NCI-H2081 treated with DMSO at 0.1 percent for 48 hours (cell line): Measurements from ENCODE around the gene SIRT6.
A peak's percentile ranks its signal among the peaks of the same experiment; 100 is the strongest.
"Not testable (repeated sequence)": the region's sequence is repeated elsewhere in the genome, so short reads cannot be mapped to it uniquely, and the experiment has no call there.

Experiments
- DNase-seq: peaks from one replicate; lab custom pipeline; 2025; lab: John Stamatoyannopoulos, UW

SIRT6 gene

GRCh38 chr19:4174213-4174894 is 8.0 kb downstream of the SIRT6 start:
- DNase-seq = no peak

- DNase-seq = no peak
These were observed 8.7 kb downstream of the SIRT6 start for GRCh38 chr19:4173479-4174212.

GRCh38 chr19:4172861-4173473 is 9.4 kb downstream of the SIRT6 start:
- no peak for DNase-seq

GRCh38 chr19:4171676-4172075 is 10.7 kb downstream of the SIRT6 start:
- no peak for DNase-seq

GRCh38 chr19:4164262-4164661 is 18.1 kb downstream of the SIRT6 start:
- no peak for DNase-seq

- no peak for DNase-seq
These were observed 20.8 kb downstream of the SIRT6 start for GRCh38 chr19:4161415-4162077.

GRCh38 chr19:4157971-4158370 is 24.4 kb downstream of the SIRT6 start:
- DNase-seq = not testable (repeated sequence)

GRCh38 chr19:4157164-4157563 is 25.2 kb downstream of the SIRT6 start:
- no peak for DNase-seq

- DNase-seq = no peak
These were observed 27.6 kb downstream of the SIRT6 start for GRCh38 chr19:4154571-4155312.

GRCh38 chr19:4152241-4152998 is 29.9 kb downstream of the SIRT6 start:
- DNase-seq = no peak

GRCh38 chr19:4151623-4152022 is 30.7 kb downstream of the SIRT6 start:
- DNase-seq = no peak

GRCh38 chr19:4149518-4150288 is 32.7 kb downstream of the SIRT6 start:
- DNase-seq = no peak

- no peak for DNase-seq
These were observed 37.6 kb downstream of the SIRT6 start for GRCh38 chr19:4144666-4145249.

GRCh38 chr19:4142916-4143315 is 39.4 kb downstream of the SIRT6 start:
- DNase-seq = not testable (repeated sequence)

- DNase-seq = peak; percentile 10
These were observed 42.1 kb downstream of the SIRT6 start for GRCh38 chr19:4140237-4140711.

GRCh38 chr19:4139614-4140236 is 42.6 kb downstream of the SIRT6 start:
- DNase-seq = no peak

- DNase-seq = no peak
These were observed 43.9 kb downstream of the SIRT6 start for GRCh38 chr19:4138445-4138844.

GRCh38 chr19:4136680-4137088 is 45.7 kb downstream of the SIRT6 start:
- DNase-seq = no peak

- DNase-seq = not testable (repeated sequence)
These were observed 47.0 kb downstream of the SIRT6 start for GRCh38 chr19:4135386-4135785.
